NCI-H146 (cell line): ENCODE measurements around the gene LRRC74A.
A peak's percentile ranks its signal among the peaks of the same experiment; 100 is the strongest.

Experiments
- DNase-seq: peaks from one replicate; lab custom pipeline; 2025; lab: John Stamatoyannopoulos, UW

LRRC74A gene

DNA sequence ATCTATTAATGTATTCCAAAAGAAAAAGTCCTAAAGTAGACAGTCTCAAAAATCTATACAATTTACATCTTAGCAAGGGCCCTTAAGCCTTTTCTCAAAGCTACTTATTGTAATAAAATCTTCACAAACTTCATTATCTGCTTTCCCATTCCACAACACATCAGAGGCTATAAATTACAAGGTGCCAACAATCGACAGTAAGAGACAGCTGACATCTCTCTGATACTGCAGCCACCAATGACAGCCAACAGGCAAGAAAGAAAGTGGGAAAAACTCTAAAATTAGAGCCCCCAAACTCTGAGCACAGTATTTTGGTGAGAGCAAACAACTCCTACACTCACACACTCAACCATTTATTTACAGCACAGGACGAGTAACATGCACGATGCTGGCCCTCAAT is 15.7 kb upstream of the LRRC74A start:
- DNase-seq = no peak

GRCh38 chr14:76810953-76811400 is 15.2 kb upstream of the LRRC74A start:
- DNase-seq = no peak

GRCh38 chr14:76811561-76811960 is 14.6 kb upstream of the LRRC74A start:
- DNase-seq = no peak

GRCh38 chr14:76812093-76812421 is 14.2 kb upstream of the LRRC74A start:
- DNase-seq = peak; percentile 55

- peak; percentile 92 for DNase-seq
Observed at GRCh38 chr14:76812422-76813383, 13.5 kb upstream of the LRRC74A start, which contains the start of gene ANGEL1. ANGEL1 (minus strand) TSS chr14:76812882; CDS start chr14:76812827, 55 bp downstream.

- no peak for DNase-seq
Observed at GRCh38 chr14:76814726-76815645, 11.2 kb upstream of the LRRC74A start.

- DNase-seq = no peak
Observed at GRCh38 chr14:76820700-76821099, 5.5 kb upstream of the LRRC74A start.

DNA sequence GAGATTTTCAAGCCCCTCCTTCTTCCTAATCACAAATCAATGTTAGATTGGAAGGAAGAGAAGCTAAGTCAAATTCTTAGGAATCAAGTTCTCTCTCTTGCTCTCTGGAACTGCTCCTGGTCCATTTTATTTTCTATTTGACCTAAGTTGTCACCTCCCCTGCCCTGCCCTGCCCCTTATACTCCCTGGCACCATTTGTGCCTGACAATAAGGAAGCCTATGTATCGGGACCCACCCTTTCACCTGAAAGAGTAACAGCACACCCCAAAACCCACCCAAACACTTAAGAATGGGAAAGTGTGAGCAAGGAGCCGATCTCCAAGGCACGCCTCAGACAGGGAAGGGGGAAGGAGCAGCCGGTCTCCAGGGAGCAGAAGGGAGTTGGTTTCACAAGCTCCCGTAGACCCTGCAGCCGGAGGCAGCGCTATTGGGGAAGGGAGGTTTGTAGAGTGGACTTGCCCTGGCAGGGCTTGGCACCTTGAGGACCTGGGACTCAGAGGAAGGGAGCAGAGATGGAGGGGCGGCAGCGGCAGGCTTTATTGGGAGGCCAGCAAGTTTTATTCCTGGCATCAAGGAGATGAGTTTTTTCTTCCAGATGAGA is 1.6 kb downstream of the LRRC74A start:
- no peak for DNase-seq

DNA sequence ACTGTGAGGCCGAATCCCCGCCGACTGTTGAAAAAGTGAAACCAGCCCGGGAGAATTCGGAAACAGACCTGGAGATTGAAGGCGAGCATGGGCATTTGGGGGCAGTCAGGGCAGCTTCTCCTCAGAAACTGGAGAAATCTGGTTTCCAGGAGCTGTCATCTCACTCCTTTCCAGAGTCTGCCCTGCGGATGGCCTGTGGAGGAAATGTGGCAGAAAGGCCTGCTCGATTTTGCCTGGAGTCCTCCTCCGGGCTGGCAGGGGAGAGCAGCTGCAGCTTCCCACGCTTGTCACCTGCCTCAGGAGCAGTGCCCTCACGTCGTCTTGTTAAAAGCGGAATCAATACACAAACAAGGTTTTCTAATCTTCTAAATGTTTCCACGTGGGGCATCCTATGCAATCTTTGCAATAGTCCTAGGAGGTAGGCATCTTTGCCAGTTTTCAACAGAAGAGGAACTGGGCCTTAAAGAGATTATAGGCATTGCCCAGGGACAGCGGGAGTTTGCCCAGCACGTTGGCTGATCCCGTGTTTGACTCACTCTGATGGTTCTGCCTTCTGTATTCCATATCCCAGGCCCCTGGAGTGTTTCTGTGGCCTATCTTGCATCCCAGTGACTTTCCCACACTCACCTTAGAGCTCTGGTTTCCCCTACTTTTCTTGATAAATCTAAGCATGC is 2.3 kb downstream of the LRRC74A start:
- no peak for DNase-seq

DNA sequence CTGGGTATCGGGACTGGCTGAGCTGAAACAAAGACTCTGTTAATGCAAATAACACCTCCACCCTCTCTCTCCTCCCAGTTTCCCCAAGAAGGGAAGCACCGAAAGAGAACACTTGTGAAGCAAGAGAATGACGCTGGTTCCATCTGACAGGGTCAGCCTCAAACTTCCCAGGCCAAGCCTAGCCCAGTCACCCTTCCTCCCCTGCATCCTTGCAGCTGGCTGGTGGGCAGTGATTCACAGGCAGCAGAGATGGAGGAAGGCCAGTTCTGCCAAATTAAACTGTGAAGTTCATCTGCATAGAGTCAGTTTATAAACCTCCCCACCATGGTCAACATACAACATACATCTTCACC is 2.8 kb downstream of the LRRC74A start:
- DNase-seq = no peak

- DNase-seq = no peak
Observed at GRCh38 chr14:76829650-76830421, 3.6 kb downstream of the LRRC74A start.

- DNase-seq = no peak
Observed at GRCh38 chr14:76830556-76830955, 4.3 kb downstream of the LRRC74A start.

DNA sequence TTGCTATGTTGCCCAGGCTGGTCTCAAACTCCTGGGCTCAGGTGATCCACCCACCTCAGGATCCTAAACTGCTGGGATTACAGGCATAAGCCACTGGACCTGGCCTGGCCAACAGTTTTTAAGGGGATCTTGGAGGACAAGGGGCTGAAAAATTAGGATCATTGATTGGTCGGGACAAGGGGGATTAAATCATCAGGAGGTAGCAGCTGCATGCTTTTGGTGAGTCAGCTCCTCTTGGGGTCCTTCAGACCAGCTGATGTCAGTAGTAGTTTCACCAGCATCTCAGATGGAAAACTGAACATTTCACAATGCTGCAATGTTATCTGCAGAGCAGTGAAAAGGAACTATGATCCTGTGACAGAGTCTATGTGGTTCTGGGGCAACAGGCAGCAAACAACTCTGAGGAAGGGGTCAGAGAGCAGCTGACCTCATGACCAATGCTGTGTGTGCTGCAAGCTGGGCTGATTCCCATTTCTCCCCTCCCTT is 6.3 kb downstream of the LRRC74A start:
- DNase-seq = no peak

GRCh38 chr14:76833011-76833410 is 6.8 kb downstream of the LRRC74A start:
- DNase-seq = no peak

- DNase-seq = no peak
Observed at GRCh38 chr14:76834241-76834661, 8.0 kb downstream of the LRRC74A start.

DNA sequence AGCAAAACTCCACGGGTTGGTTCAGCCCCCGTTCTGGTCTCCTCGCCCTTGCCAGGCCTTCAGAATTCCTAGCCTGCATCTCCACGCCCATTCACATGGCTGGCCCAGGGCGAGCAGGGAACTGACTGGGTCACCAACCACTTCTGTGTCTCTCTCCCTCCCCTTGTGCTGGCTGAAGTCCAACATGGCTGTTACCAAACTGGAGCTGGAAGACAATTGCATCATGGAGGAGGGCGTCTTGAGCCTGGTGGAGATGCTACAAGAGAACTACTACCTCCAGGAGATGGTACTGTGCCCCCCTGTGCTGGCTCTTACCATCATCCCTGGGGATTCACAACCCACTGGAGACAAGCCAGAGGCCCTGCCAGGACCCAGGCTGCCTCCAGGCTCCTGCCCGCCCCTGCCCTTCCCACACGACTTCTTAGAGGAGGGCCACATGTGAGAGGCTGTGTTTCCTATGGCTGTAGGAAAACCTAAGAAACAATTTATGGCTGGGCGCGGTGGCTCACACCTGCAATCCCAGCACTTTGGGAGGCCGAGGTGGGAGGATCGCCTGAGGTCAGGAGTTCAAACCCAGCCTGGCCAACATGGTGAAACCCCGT is 9.9 kb downstream of the LRRC74A start:
- no peak for DNase-seq

DNA sequence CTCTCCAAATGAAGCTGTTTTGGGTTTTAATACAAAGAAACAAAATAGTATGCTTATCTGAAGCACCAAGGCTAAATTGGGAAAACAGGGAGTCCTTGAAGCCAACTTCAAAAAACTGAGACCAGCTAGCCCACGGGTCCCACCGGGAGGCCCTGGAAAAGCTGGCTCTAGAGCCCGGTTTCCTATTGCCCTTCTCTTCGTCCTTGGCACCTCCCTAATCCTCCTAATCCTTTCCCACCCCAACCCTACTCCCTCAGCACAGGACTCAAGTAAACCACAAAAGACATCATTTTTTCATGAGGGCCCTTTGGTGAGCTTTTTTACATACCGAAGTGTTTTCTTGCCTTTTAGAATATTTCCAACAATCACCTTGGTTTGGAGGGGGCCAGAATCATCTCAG is 11.3 kb downstream of the LRRC74A start:
- DNase-seq = no peak

DNA sequence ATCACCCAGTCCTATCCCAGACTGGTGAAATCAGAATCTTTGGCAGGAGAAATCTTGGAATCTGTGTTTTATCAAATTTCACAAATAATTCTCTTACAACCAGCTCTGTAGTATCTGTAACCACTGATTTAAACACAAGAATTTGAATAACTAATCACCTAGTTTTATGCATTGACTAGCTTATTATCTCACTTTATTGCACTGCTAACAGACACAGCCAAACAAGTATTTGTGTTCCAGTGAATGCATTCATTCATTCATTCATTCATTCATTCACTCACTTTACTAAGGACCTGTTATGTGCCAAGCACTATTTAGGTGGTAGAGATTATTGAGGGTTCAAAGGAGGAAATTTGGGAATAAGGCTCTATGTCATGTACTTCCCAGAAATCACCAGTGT is 16.2 kb downstream of the LRRC74A start:
- no peak for DNase-seq

- peak; percentile 24 for DNase-seq
Observed at GRCh38 chr14:76844223-76844622, 18.0 kb downstream of the LRRC74A start.

DNA sequence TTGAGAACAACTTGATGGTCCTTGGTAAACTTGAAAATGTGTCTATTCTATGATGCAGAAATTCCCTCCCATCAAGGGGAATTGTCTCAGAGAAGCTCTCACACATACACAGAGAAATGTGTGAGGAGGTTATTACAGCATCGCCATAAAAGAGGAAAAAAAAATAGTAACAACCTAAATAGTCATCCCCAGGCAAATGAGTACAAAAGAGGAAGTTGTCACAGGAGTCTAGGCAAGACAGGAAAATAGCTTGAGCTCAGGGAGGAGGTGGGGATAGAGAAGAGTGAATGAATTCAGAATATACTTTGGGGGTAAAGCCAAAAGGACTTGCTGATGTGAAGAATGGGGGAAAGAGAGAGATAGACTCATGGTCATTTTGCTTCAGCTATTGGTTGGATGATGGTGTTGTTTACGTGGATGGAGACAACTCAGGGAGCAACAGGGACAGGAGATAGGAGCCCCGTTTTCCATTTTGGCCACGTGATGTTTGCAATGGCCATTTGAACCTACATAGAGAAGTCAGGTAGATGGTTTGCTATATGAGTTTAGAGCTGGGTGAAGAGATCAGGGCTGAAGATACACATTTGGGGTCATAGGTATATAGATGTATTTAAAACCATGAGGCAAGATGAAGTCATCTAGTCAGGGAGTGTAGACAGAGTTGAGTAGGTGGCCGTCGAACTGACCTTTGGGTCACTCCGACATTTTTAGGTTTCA is 20.3 kb downstream of the LRRC74A start:
- DNase-seq = no peak
